SU-DHL-6 (cell line): ENCODE results near the gene HNF1B.

Source experiments
- H2AFZ ChIP-seq: fragments of 200-600 bp; sonication (generic); 2 replicates; pipeline ENCODE4 v1.6.1; 2014; ENCODE audit warnings: low read depth, mild to moderate bottlenecking, moderate library complexity, mixed read lengths, antibody characterized with exemption, low read length; ENCODE audit not compliant: severe bottlenecking
- H3F3A ChIP-seq: fragments of 200-600 bp; shearing (Covaris generic); 2 replicates; pipeline ENCODE4 v1.6.0; 2016; ENCODE audit warnings: antibody characterized with exemption, mild to moderate bottlenecking; ENCODE audit not compliant: insufficient read depth
- H3K27ac ChIP-seq: fragments of 200-600 bp; sonication (generic); 2 replicates; pipeline ENCODE4 v1.5.1; 2016; ENCODE audit warnings: low read depth, mild to moderate bottlenecking, low read length, moderate library complexity, mixed read lengths
- H3K27me3 ChIP-seq: fragments of 200-600 bp; sonication (generic), shearing (Covaris generic); 2 replicates; pipeline ENCODE4 v1.6.0; 2014; ENCODE audit warnings: mild to moderate bottlenecking, low read length
- H3K36me3 ChIP-seq: fragments of 200-600 bp; sonication (generic); 2 replicates; pipeline ENCODE4 v1.6.1; 2014; ENCODE audit warnings: mild to moderate bottlenecking, low read length, mixed read lengths
- H3K4me2 ChIP-seq: fragments of 300-600, 200-600 bp; shearing (Covaris generic), sonication (generic); 2 replicates; pipeline ENCODE4 v1.6.0; 2014; ENCODE audit warnings: low read length, low read depth, mild to moderate bottlenecking; ENCODE audit not compliant: poor library complexity, severe bottlenecking
- H3K4me3 ChIP-seq: fragments of 200-600 bp; sonication (generic); 2 replicates; pipeline ENCODE4 v1.5.1; 2014; ENCODE audit warnings: antibody characterized with exemption, low read length, mild to moderate bottlenecking, mixed read lengths; ENCODE audit not compliant: insufficient read depth, poor library complexity, severe bottlenecking
- H3K79me2 ChIP-seq: fragments of 200-600 bp; sonication (generic); 2 replicates; pipeline ENCODE4 v1.6.1; 2014; ENCODE audit warnings: mild to moderate bottlenecking, low read length, moderate library complexity; ENCODE audit not compliant: insufficient read depth
- H3K9ac ChIP-seq: fragments of 200-600 bp; sonication (generic); 2 replicates; pipeline ENCODE4 v1.7.0; 2014; ENCODE audit warnings: mild to moderate bottlenecking, low read length
- H3K9me2 ChIP-seq: fragments of 200-600 bp; sonication (generic); replicated peaks from 2 replicates; pipeline ENCODE4 v1.6.1; 2014; ENCODE audit warnings: low read length; ENCODE audit not compliant: insufficient read depth
- H3K9me3 ChIP-seq: fragments of 200-600 bp; sonication (generic); 2 replicates; pipeline ENCODE4 v1.6.1; 2014; ENCODE audit warnings: low read length, mixed read lengths; ENCODE audit not compliant: insufficient read depth
- H4K20me1 ChIP-seq: fragments of 200-600 bp; sonication (generic); 2 replicates; pipeline ENCODE4 v1.6.1; 2014; ENCODE audit warnings: low read depth, mild to moderate bottlenecking, antibody characterized with exemption, low read length, moderate library complexity, mixed read lengths
- EZH2phosphoT487 ChIP-seq: fragments of 200-600 bp; sonication (generic), shearing (Covaris generic); conservative IDR thresholded peaks from 2 replicates; pipeline ENCODE4 v1.6.1; 2018; ENCODE audit warnings: mild to moderate bottlenecking, antibody characterized with exemption, low read length, moderate library complexity, mixed read lengths
- TF ChIP-seq, protein P1 (sequence below): fragments of 200-600 bp; sonication (generic); IDR thresholded peaks from one replicate; pipeline ENCODE4 v1.5.1; 2017; ENCODE audit warnings: antibody characterized with exemption, mild to moderate bottlenecking, low read length, moderate library complexity; ENCODE audit not compliant: insufficient read depth, poor library complexity, severe bottlenecking

HNF1B gene

GRCh38 chr17:37697381-37697780, 47.5 kb downstream of the HNF1B start:
- Histone ChIP-seq H3K27me3 (no peaks in the 10 kb centered on the region), H3K9me2 (no peaks in the 10 kb centered on the region), H4K20me1 (no peaks in the 10 kb centered on the region), H2AFZ (no peak overlapping the region), H3K27ac (no peak overlapping the region), H3K9ac (no peak overlapping the region), H3K4me2 (no peak overlapping the region), H3F3A (no peaks in the 10 kb centered on the region), H3K4me3 (no peak overlapping the region), H3K36me3 (no peaks in the 10 kb centered on the region), H3K9me3 (no peaks in the 10 kb centered on the region), H3K79me2 (no peaks in the 10 kb centered on the region)
- TF ChIP-seq EZH2phosphoT487 = no peak
- TF ChIP-seq, protein P1, sequence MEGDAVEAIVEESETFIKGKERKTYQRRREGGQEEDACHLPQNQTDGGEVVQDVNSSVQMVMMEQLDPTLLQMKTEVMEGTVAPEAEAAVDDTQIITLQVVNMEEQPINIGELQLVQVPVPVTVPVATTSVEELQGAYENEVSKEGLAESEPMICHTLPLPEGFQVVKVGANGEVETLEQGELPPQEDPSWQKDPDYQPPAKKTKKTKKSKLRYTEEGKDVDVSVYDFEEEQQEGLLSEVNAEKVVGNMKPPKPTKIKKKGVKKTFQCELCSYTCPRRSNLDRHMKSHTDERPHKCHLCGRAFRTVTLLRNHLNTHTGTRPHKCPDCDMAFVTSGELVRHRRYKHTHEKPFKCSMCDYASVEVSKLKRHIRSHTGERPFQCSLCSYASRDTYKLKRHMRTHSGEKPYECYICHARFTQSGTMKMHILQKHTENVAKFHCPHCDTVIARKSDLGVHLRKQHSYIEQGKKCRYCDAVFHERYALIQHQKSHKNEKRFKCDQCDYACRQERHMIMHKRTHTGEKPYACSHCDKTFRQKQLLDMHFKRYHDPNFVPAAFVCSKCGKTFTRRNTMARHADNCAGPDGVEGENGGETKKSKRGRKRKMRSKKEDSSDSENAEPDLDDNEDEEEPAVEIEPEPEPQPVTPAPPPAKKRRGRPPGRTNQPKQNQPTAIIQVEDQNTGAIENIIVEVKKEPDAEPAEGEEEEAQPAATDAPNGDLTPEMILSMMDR = no peak

- Histone ChIP-seq H3K27me3 (no peaks in the 10 kb centered on the region), H3K9me2 (no peaks in the 10 kb centered on the region), H2AFZ (no peak overlapping the region), H3K4me3 (no peak overlapping the region), H3F3A (no peaks in the 10 kb centered on the region), H3K79me2 (no peaks in the 10 kb centered on the region), H3K36me3 (no peaks in the 10 kb centered on the region), H3K4me2 (no peak overlapping the region), H3K27ac (no peak overlapping the region), H4K20me1 (no peaks in the 10 kb centered on the region), H3K9me3 (no peaks in the 10 kb centered on the region), H3K9ac (no peak overlapping the region)
- TF ChIP-seq, protein P1 = no peak
- TF ChIP-seq EZH2phosphoT487 = no peak
Measured at GRCh38 chr17:37696366-37696765, 48.5 kb downstream of the HNF1B start.

DNA sequence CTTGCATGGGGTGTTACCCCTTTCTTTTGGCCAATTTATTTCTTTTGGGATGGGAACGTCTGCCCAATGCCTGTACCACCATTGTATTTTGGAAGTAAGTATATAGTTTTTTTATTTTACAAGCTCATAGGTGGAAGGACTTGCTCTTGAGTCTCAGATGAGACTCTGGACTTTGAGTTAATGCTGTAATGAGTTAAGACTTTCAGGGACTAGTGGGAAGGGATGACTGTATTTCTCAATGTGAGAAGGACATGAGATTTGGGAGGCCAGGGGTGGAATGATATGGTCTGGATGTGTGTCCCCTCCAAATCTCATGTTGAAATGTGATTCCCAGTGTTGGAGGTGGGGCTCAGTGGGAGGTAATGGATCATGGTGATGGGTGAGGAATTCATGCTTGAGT, 49.1 kb downstream of the HNF1B start:
- Histone ChIP-seq H3K9me3 (no peaks in the 10 kb centered on the region), H4K20me1 (no peaks in the 10 kb centered on the region), H3K9ac (no peak overlapping the region), H2AFZ (no peak overlapping the region), H3K36me3 (no peaks in the 10 kb centered on the region), H3K27ac (no peak overlapping the region), H3K4me2 (no peak overlapping the region), H3K4me3 (no peak overlapping the region), H3K79me2 (no peaks in the 10 kb centered on the region), H3F3A (no peaks in the 10 kb centered on the region), H3K27me3 (no peaks in the 10 kb centered on the region), H3K9me2 (no peaks in the 10 kb centered on the region)
- TF ChIP-seq EZH2phosphoT487 = no peak
- TF ChIP-seq, protein P1 = no peak

- Histone ChIP-seq H3K4me3 (no peak overlapping the region), H3K79me2 (no peaks in the 10 kb centered on the region), H3K36me3 (no peaks in the 10 kb centered on the region), H3K9me3 (no peaks in the 10 kb centered on the region), H3K9ac (no peak overlapping the region), H3K27me3 (no peaks in the 10 kb centered on the region), H3K9me2 (no peaks in the 10 kb centered on the region), H3K4me2 (no peak overlapping the region), H2AFZ (no peak overlapping the region), H4K20me1 (no peaks in the 10 kb centered on the region), H3F3A (no peaks in the 10 kb centered on the region), H3K27ac (no peak overlapping the region)
- TF ChIP-seq, protein P1 = no peak
- no peak for TF ChIP-seq EZH2phosphoT487
Measured at GRCh38 chr17:37694734-37695133, 50.1 kb downstream of the HNF1B start.
